Upper lobe of left lung (tissue), 6 donors: ENCODE measurements around the gene DGKI. TPM values are rescaled to one million over a fixed set of nuclear protein-coding genes. Genes with fewer than 3 reads are reported as not detected.
A peak's percentile ranks its signal among the peaks of the same experiment; 100 is the strongest.

Source experiments
- ATAC-seq, 2 donors: fragments of 200-7000 bp; cut with Tn5 transposase; one replicate each; pipeline ENCODE4 v1.9.1; 2022; ENCODE audit warnings: mild to moderate bottlenecking in 2 of 2, moderate library complexity in 2 of 2; ENCODE audit not compliant: low FRiP score in 2 of 2
- DNase-seq, 2 donors: peaks; one replicate each; pipeline ENCODE4 v3.0.0-alpha.2; 2019 to 2020
- H3K27ac ChIP-seq, 4 donors: fragments of 200-600 bp; sonication (generic); one replicate each; pipeline ENCODE4 v1.5.1; 2016 to 2019
- H3K27me3 ChIP-seq, 4 donors: fragments of 200-600 bp; sonication (generic); one replicate each; pipeline ENCODE4 v1.5.1; 2017 to 2019
- H3K36me3 ChIP-seq, 4 donors: fragments of 200-600 bp; sonication (generic); one replicate each; pipeline ENCODE4 v1.5.1; 2016 to 2019
- H3K4me1 ChIP-seq, 4 donors: fragments of 200-600 bp; sonication (generic); one replicate each; pipeline ENCODE4 v1.5.1; 2018 to 2019
- H3K4me3 ChIP-seq, 4 donors: fragments of 200-600 bp; sonication (generic); one replicate each; pipeline ENCODE4 v1.5.1; 2017 to 2019; ENCODE audit warnings: mild to moderate bottlenecking in 2 of 4, moderate library complexity in 1 of 4
- H3K9me3 ChIP-seq, 4 donors: fragments of 200-600 bp; sonication (generic); one replicate each; pipeline ENCODE4 v1.5.1; 2018 to 2019
- CTCF ChIP-seq, 6 experiments: fragments of 450-650 bp in 4 of 6; fragments of 200-600 bp in 2 of 6; sonication (generic) in 2 of 6; IDR thresholded peaks; one replicate each; pipeline ENCODE4 v1.5.1; 2016 to 2019; ENCODE audit warnings: antibody characterized with exemption in 6 of 6
- EP300 ChIP-seq, 4 donors: sonication (generic); formaldehyde crosslinking; IDR thresholded peaks; one replicate each; pipeline ENCODE4 v1.5.1; 2017; ENCODE audit warnings: antibody characterized with exemption in 4 of 4, control low read depth in 2 of 4
- POLR2A ChIP-seq, 4 donors: fragments of 450-650 bp; IDR thresholded peaks; one replicate each; pipeline ENCODE4 v1.5.1; 2016 to 2017; ENCODE audit warnings: antibody characterized with exemption in 4 of 4, mild to moderate bottlenecking in 2 of 4
- POLR2AphosphoS5 ChIP-seq, 2 donors: sonication (generic); formaldehyde crosslinking; IDR thresholded peaks; one replicate each; pipeline ENCODE4 v1.5.1; 2017; ENCODE audit warnings: antibody characterized with exemption in 2 of 2
- WGBS, 2 donors: methylation state at CpG; one replicate each; pipeline ENCODE4 v1.1.5; 2017 to 2018; 5-methylcytosine and 5-hydroxymethylcytosine counted together
- total RNA-seq, 6 donors: library from RNA; depleted of rRNA in 4 of 6; stranded (reverse); fragments of >200 nt in 4 of 6; gene quantifications; one replicate each; pipeline versions ENCODE4 v1.1.0 to v1.2.1, GENCODE V29; 2016 to 2021
- donor health status: DM: no; HTN: no; CAD: no; lungs with moderate emphysema.
- donor health status: DM: no; HTN: yes; CAD: no; lungs with severe emphysema.

DGKI gene
- total RNA-seq, 6 donors from 2014 or later = under 0.01 to 4.5 (median 0.34) TPM; not detected in 1

GRCh38 chr7:137563981-137564380, 282.8 kb downstream of the DGKI start:
- Histone ChIP-seq H3K36me3 (no peaks in the 10 kb centered on the region), H3K4me1 (no peaks in the 10 kb centered on the region), H3K27ac (no peak overlapping the region), H3K9me3 (no peaks in the 10 kb centered on the region), H3K27me3 (no peaks in the 10 kb centered on the region), H3K4me3 (no peak overlapping the region)
- TF ChIP-seq POLR2AphosphoS5 (IDR thresholded peaks at IDR 0.05) = no peak
- no peak for TF ChIP-seq POLR2A (IDR thresholded peaks at IDR 0.05)
- no peak for TF ChIP-seq CTCF (IDR thresholded peaks at IDR 0.05)
- TF ChIP-seq EP300 (IDR thresholded peaks at IDR 0.05) = no peak
- DNase-seq (no peak), ATAC-seq (no peak)

GRCh38 chr7:137547485-137547884, 299.3 kb downstream of the DGKI start:
- no peak for DNase-seq
- Histone ChIP-seq H3K27ac (no peak overlapping the region), H3K9me3 (no peaks in the 10 kb centered on the region), H3K36me3 (no peaks in the 10 kb centered on the region), H3K4me1 (no peaks in the 10 kb centered on the region), H3K4me3 (no peak overlapping the region), H3K27me3 (no peaks in the 10 kb centered on the region)
- 79 to 85% methylated on average over 3 of the region's 3 CpGs for WGBS, 2 donors
- TF ChIP-seq CTCF (IDR thresholded peaks at IDR 0.05) (no peak), POLR2AphosphoS5 (IDR thresholded peaks at IDR 0.05) (no peak), POLR2A (IDR thresholded peaks at IDR 0.05) (no peak), EP300 (IDR thresholded peaks at IDR 0.05) (no peak)
- no peak for ATAC-seq

GRCh38 chr7:137546671-137547070, 300.1 kb downstream of the DGKI start:
- Histone ChIP-seq H3K4me1 (no peaks in the 10 kb centered on the region), H3K27ac (no peak overlapping the region), H3K4me3 (no peak overlapping the region), H3K36me3 (no peaks in the 10 kb centered on the region), H3K9me3 (no peaks in the 10 kb centered on the region), H3K27me3 (no peaks in the 10 kb centered on the region)
- DNase-seq = no peak
- TF ChIP-seq POLR2A (IDR thresholded peaks at IDR 0.05) = no peak
- ATAC-seq = no peak
- WGBS, 2 donors = 78% methylated on average over 4 of the region's 4 CpGs

- no peaks in the 10 kb centered on the region for H3K36me3 ChIP-seq
- H3K27me3 ChIP-seq = no peaks in the 10 kb centered on the region
- TF ChIP-seq CTCF (IDR thresholded peaks at IDR 0.05) (no peak), POLR2A (IDR thresholded peaks at IDR 0.05) (no peak), POLR2AphosphoS5 (IDR thresholded peaks at IDR 0.05) (no peak), EP300 (IDR thresholded peaks at IDR 0.05) (no peak)
- H3K27ac ChIP-seq = no peak overlapping the region
- no peaks in the 10 kb centered on the region for H3K9me3 ChIP-seq
- ATAC-seq (peak in 1 of 2 donors; percentile 43), DNase-seq (peak in 1 of 2 donors; percentile 36)
- no peak overlapping the region for H3K4me3 ChIP-seq
- 83 to 91% methylated on average over 7 to 13 of the region's 13 CpGs for WGBS, 2 donors
- no peaks in the 10 kb centered on the region for H3K4me1 ChIP-seq
These were observed 300.8 kb downstream of the DGKI start for GRCh38 chr7:137546009-137546408.

GRCh38 chr7:137545059-137545716, 301.6 kb downstream of the DGKI start:
- H3K27ac ChIP-seq = no peak overlapping the region
- no peak for ATAC-seq

More at GRCh38 chr7:137545059-137545716, 301.6 kb downstream of the DGKI start:
- no peaks in the 10 kb centered on the region for H3K36me3 ChIP-seq
- TF ChIP-seq POLR2AphosphoS5 (IDR thresholded peaks at IDR 0.05) (no peak), CTCF (IDR thresholded peaks at IDR 0.05) (no peak), EP300 (IDR thresholded peaks at IDR 0.05) (no peak), POLR2A (IDR thresholded peaks at IDR 0.05) (no peak)
- DNase-seq = no peak
- 48 to 50% methylated on average over 4 of the region's 4 CpGs for WGBS, 2 donors
- H3K4me3 ChIP-seq = no peak overlapping the region
- no peaks in the 10 kb centered on the region for H3K4me1 ChIP-seq
- H3K9me3 ChIP-seq = no peaks in the 10 kb centered on the region
- no peaks in the 10 kb centered on the region for H3K27me3 ChIP-seq
